Measurements from ENCODE around the gene OSBPL9. TPM values are rescaled to one million over a fixed set of nuclear protein-coding genes. Genes with fewer than 3 reads are reported as not detected.

Gene OSBPL9
- total and polyA plus RNA-seq, 8 donors, result 63.1 to 139 (median 114) TPM

- intact Hi-C loops (cut with DNase I), result no loop called here
- no peak for DNase-seq
- Histone ChIP-seq H3K4me1 (no peaks in the 10 kb centered on the region), H3K9me3 (no peaks in the 10 kb centered on the region), H3K36me3 (no peaks in the 10 kb centered on the region), H3K4me3 (no peak overlapping the region), H3K27ac (no peak overlapping the region), H3K27me3 (no peaks in the 10 kb centered on the region)
- TF ChIP-seq CTCF (IDR thresholded peaks at IDR 0.05), result no peak
- no peak for ATAC-seq
Observed at GRCh38 chr1:51584021-51584420, 32.9 kb upstream of the OSBPL9 start.

- no peaks in the 10 kb centered on the region for H3K36me3 ChIP-seq
- no peaks in the 10 kb centered on the region for H3K27me3 ChIP-seq
- DNase-seq, result no peak
- H3K4me3 ChIP-seq, result no peak overlapping the region
- no peak for TF ChIP-seq CTCF (IDR thresholded peaks at IDR 0.05)
- no peak overlapping the region for H3K27ac ChIP-seq
- no peaks in the 10 kb centered on the region for H3K9me3 ChIP-seq
- intact Hi-C loops (cut with DNase I), result no loop called here
- no peak for ATAC-seq
- no peaks in the 10 kb centered on the region for H3K4me1 ChIP-seq
Observed at GRCh38 chr1:51592711-51593110, 24.2 kb upstream of the OSBPL9 start.

GRCh38 chr1:51594716-51595115 is 22.2 kb upstream of the OSBPL9 start:
- no peak overlapping the region for H3K4me3 ChIP-seq
- no peak for DNase-seq
- intact Hi-C loops (cut with DNase I), result no loop called here
- no peaks in the 10 kb centered on the region for H3K36me3 ChIP-seq
- TF ChIP-seq CTCF (IDR thresholded peaks at IDR 0.05), result no peak
- no peaks in the 10 kb centered on the region for H3K4me1 ChIP-seq
- ATAC-seq, result no peak
- no peak overlapping the region for H3K27ac ChIP-seq
- no peaks in the 10 kb centered on the region for H3K9me3 ChIP-seq
- H3K27me3 ChIP-seq, result no peaks in the 10 kb centered on the region

- no peak for TF ChIP-seq CTCF (IDR thresholded peaks at IDR 0.05)
- ATAC-seq (peak; percentile 90), DNase-seq (no peak)
- Histone ChIP-seq H3K27ac (no peak overlapping the region), H3K9me3 (no peaks in the 10 kb centered on the region), H3K36me3 (no peaks in the 10 kb centered on the region), H3K4me3 (no peak overlapping the region), H3K27me3 (no peaks in the 10 kb centered on the region), H3K4me1 (peaks cover 0 to 3% of the 10 kb centered on the region in 2 donors)
- intact Hi-C loops (cut with DNase I), result no loop called here
Observed at GRCh38 chr1:51600529-51600928, 16.4 kb upstream of the OSBPL9 start.

GRCh38 chr1:51600965-51601364 is 15.9 kb upstream of the OSBPL9 start:
- ATAC-seq (peak; percentile 35), DNase-seq (no peak)
- no peaks in the 10 kb centered on the region for H3K9me3 ChIP-seq
- TF ChIP-seq CTCF (IDR thresholded peaks at IDR 0.05), result no peak
- no peaks in the 10 kb centered on the region for H3K27me3 ChIP-seq
- H3K36me3 ChIP-seq, result no peaks in the 10 kb centered on the region
- intact Hi-C loops (cut with DNase I), result no loop called here
- no peak overlapping the region for H3K27ac ChIP-seq
- H3K4me1 ChIP-seq, result peaks cover 0 to 7% of the 10 kb centered on the region in 2 donors
- H3K4me3 ChIP-seq, result no peak overlapping the region
